Astrocyte (in vitro differentiated cells and primary cell): ENCODE results near the gene RUVBL1.

Experiments used
- EZH2 ChIP-seq: IDR thresholded peaks from 2 replicates; pipeline ENCODE4 v1.6.1; 2012; ENCODE audit warnings: mild to moderate bottlenecking, low read length, inconsistent platforms; ENCODE audit not compliant: insufficient read depth
- TF ChIP-seq, protein P1 (sequence below): IDR thresholded peaks from 2 replicates; pipeline ENCODE4 v1.5.1; 2011; ENCODE audit warnings: low read depth, mild to moderate bottlenecking, inconsistent platforms, low read length, moderate library complexity; ENCODE audit not compliant: insufficient read depth

DNA sequence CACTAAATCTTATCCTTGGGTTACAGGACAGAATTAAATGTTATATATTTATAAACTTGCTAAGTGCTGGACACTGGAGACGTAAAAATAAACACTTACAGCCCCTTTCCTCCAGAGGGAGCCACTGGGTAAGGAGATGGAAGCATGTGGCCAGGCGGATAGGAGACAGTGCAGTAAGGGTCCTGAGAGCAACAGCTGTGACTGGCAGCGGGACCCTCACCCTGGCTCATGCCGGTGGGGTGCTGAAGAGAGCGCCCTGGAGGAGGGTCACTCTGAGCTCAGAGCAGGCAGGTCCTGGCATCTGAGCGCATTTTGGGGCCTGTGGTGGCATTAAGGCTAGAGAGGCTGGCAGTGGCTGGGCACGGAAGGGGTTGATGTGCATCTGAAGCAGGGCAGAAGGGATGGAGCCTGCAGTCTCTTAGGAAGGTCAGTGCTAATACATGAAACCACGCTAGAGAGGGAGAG, 55.4 kb downstream of the RUVBL1 start:
- TF ChIP-seq, protein P1, sequence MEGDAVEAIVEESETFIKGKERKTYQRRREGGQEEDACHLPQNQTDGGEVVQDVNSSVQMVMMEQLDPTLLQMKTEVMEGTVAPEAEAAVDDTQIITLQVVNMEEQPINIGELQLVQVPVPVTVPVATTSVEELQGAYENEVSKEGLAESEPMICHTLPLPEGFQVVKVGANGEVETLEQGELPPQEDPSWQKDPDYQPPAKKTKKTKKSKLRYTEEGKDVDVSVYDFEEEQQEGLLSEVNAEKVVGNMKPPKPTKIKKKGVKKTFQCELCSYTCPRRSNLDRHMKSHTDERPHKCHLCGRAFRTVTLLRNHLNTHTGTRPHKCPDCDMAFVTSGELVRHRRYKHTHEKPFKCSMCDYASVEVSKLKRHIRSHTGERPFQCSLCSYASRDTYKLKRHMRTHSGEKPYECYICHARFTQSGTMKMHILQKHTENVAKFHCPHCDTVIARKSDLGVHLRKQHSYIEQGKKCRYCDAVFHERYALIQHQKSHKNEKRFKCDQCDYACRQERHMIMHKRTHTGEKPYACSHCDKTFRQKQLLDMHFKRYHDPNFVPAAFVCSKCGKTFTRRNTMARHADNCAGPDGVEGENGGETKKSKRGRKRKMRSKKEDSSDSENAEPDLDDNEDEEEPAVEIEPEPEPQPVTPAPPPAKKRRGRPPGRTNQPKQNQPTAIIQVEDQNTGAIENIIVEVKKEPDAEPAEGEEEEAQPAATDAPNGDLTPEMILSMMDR, result peak; percentile 54
- no peak for TF ChIP-seq EZH2
